ENCODE measurements around the gene ABLIM2. TPM values are rescaled to one million over a fixed set of nuclear protein-coding genes. Genes with fewer than 3 reads are reported as not detected.

The ABLIM2 gene
- total RNA-seq, 1 experiment from 2014 or later, result 1.0 TPM

- Histone ChIP-seq H3K9me3 (ENCODE audit: control insufficient read depth, low read depth, low read length) (no peaks in the 10 kb centered on the region), H2BK20ac (ENCODE audit: low read depth, low read length, poor library complexity, severe bottlenecking) (no peak overlapping the region), H3K79me2 (ENCODE audit: insufficient read depth, low read length) (no peaks in the 10 kb centered on the region), H2BK5ac (ENCODE audit: insufficient read length, low read length) (no peak overlapping the region), H3K56ac (ENCODE audit: insufficient read length, low read depth, low read length) (no peak overlapping the region), H3K4ac (ENCODE audit: low read depth, low read length) (no peak overlapping the region), H2AFZ (ENCODE audit: low read length) (no peak overlapping the region), H4K20me1 (ENCODE audit: control insufficient read depth, insufficient read depth, insufficient read length) (no peaks in the 10 kb centered on the region), H2BK12ac (ENCODE audit: insufficient read length, low read depth, low read length) (no peak overlapping the region), H3K23me2 (ENCODE audit: insufficient read length, low read depth, low read length, poor library complexity, severe bottlenecking) (no peaks in the 10 kb centered on the region), H3K79me1 (ENCODE audit: insufficient read depth, low read depth, low read length, poor library complexity, severe bottlenecking) (no peaks in the 10 kb centered on the region), H2AK5ac (ENCODE audit: insufficient read length, low read length) (no peak overlapping the region), H3K4me1 (ENCODE audit: insufficient read depth, low read length) (no peaks in the 10 kb centered on the region), H3K27ac (ENCODE audit: insufficient read length, low read depth, low read length) (no peak overlapping the region), H4K91ac (ENCODE audit: insufficient read length, low read depth, low read length) (no peak overlapping the region), H3K4me2 (ENCODE audit: insufficient read depth, insufficient read length, low read length) (no peak overlapping the region), H3K18ac (ENCODE audit: insufficient read length, low read depth, low read length) (peak overlapping the region; percentile 13), H2BK120ac (ENCODE audit: low read depth, low read length, poor library complexity, severe bottlenecking) (no peak overlapping the region), H3K23ac (ENCODE audit: insufficient read length, low read depth, low read length) (no peak overlapping the region), H3K27me3 (ENCODE audit: insufficient read depth, low read length) (no peaks in the 10 kb centered on the region), H4K5ac (ENCODE audit: insufficient read length, low read depth, low read length) (no peak overlapping the region), H3K14ac (ENCODE audit: insufficient read depth, low read length) (no peak overlapping the region; the same call in 1 of the 2 replicates), H4K8ac (replicated peaks; ENCODE audit: insufficient read length, low read depth, low read length) (no peak overlapping the region), H3T11ph (ENCODE audit: low read length) (no peak overlapping the region), H3K9ac (ENCODE audit: extremely low read depth, insufficient read length, low read length) (no peak overlapping the region), H2BK15ac (ENCODE audit: low read depth, low read length) (no peak overlapping the region)
- H3K4me1 Mint-ChIP-seq, result peaks cover 8 to 11% of the 10 kb centered on the region in 2 experiments; a peak in 3 of 4 replicates
- no peaks in the 10 kb centered on the region for H3K9me3 Mint-ChIP-seq
- no peak for TF ChIP-seq CTCF (conservative IDR thresholded peaks at IDR 0.05)
- no peak for DNase-seq
- H3K27ac Mint-ChIP-seq, result peak overlapping the region in 1 of 3 experiments; percentile 61; a peak in 1 of 7 replicates
- H3K4me3 Mint-ChIP-seq, result no peak overlapping the region
- WGBS (ENCODE audit: extremely low coverage, insufficient read length, low lambda C conversion rate), result no CpG with 5 or more reads among the region's 26 CpGs
- no peaks in the 10 kb centered on the region for H3K36me3 Mint-ChIP-seq (ENCODE audit: insufficient read depth in 1 of 3, low read depth in 3 of 3)
- peaks cover 2% of the 10 kb centered on the region; the same call in 1 of the 2 replicates for H3K27me3 Mint-ChIP-seq (ENCODE audit: low read depth)
Observed at GRCh38 chr4:8205749-8206611, 47.4 kb upstream of the ABLIM2 start.
